Measurements from ENCODE around the gene MYOC. TPM values are rescaled to one million over a fixed set of nuclear protein-coding genes. Genes with fewer than 3 reads are reported as not detected.
"Not testable (repeated sequence)": the region's sequence is repeated elsewhere in the genome, so short reads cannot be mapped to it uniquely, and the experiment has no call there.

Gene MYOC
- not detected for total RNA-seq

DNA sequence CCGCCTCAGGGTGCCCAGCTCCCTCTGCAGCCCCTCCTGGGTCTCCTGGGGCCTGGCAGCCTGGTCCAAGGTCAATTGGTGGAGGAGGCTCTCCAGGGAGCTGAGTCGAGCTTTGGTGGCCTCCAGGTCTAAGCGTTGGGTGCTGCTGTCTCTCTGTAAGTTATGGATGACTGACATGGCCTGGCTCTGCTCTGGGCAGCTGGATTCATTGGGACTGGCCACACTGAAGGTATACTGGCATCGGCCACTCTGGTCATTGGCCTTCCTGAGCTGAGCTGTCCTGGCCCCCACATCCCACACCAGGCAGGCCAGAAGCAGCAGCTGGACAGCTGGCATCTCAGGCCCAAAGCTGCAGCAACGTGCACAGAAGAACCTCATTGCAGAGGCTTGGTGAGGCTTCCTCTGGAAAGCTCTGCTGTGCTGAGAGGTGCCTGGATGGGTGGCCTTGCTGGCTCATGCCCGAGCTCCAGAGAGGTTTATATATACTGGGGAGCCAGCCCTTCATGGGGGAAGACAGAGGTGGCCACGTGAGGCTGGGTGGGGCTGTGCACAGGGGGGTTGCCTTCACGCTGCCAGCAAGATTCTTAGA, at the start of gene MYOC:
MYOC (minus strand) TSS at position 455 of the 589 bp plus-strand sequence; CDS start at position 378, 77 bp downstream.
- Mint-ChIP-seq H3K27me3 (peaks cover 19% of the 10 kb centered on the region), H3K36me3 (ENCODE audit: low read depth) (no peaks in the 10 kb centered on the region), H3K4me3 (no peak within 1 kb of the TSS), H3K9me3 (no peaks in the 10 kb centered on the region), H3K4me1 (peaks cover 13% of the 10 kb centered on the region), H3K27ac (no peak within 1 kb of the TSS)
- ChIA-PET CTCF (interaction anchor here (0.9 kb wide), 2 partner anchors 30 to 270 kb away, joined by 3 read pairs; partner anchors contain the start of gene MYOCOS), POLR2A (no interaction called here)
- DNase-seq = no peak

- Mint-ChIP-seq H3K4me3 (no peak overlapping the region), H3K27ac (no peak overlapping the region), H3K9me3 (peaks cover 2% of the 10 kb centered on the region), H3K4me1 (no peaks in the 10 kb centered on the region), H3K27me3 (no peaks in the 10 kb centered on the region), H3K36me3 (ENCODE audit: low read depth) (peaks cover 13% of the 10 kb centered on the region)
- no peak for DNase-seq
- ChIA-PET POLR2A (no interaction called here), CTCF (no interaction called here)
Measured at GRCh38 chr1:171699531-171699930, 47.0 kb upstream of the MYOC start.

- H3K4me3 Mint-ChIP-seq; POLR2A ChIA-PET; CTCF ChIA-PET; H3K27me3 Mint-ChIP-seq; H3K9me3 Mint-ChIP-seq; H3K4me1 Mint-ChIP-seq; H3K36me3 Mint-ChIP-seq (ENCODE audit: low read depth); H3K27ac Mint-ChIP-seq; DNase-seq: not testable (repeated sequence)
Measured at GRCh38 chr1:171695772-171696171, 43.3 kb upstream of the MYOC start.

DNA sequence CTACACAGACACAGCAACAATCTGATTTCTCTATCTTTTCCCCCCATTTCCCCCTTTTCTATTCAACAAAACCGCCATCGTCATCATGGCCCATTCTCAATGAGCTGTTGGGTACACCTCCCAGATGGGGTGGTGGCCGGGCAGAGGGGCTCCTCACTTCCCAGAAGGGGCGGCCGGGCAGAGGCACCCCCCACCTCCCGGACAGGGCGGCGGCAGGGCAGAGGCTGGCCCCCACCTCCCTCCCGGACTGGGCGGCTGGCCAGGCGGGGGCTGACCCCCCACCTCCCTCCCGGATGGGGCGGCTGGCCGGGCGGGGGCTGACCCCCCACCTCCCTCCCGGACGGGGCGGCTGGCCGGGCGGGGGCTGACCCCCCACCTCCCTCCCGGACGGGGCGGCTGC, 41.1 kb upstream of the MYOC start:
- H3K36me3 Mint-ChIP-seq (ENCODE audit: low read depth); CTCF ChIA-PET; H3K9me3 Mint-ChIP-seq; POLR2A ChIA-PET; H3K4me1 Mint-ChIP-seq; H3K4me3 Mint-ChIP-seq; DNase-seq; H3K27ac Mint-ChIP-seq; H3K27me3 Mint-ChIP-seq: not testable (repeated sequence)

DNA sequence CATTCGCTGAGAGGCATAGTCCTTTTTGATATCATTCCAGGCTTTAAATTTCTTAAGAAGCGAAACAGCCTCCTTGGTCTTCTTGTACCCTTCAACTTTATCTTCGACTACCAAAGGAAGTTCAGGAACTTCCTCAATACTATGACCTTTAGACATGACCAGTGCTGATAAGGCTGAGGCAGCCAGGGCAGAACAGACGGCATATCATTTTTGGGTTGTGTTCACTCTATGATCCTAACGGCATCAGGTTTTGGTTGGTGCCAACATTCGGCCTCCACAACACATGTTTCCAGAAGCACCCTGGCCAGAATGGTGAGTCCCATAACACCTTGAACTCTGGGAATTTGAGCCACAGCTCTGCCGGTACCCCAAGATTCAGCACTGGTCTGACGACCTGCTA, 31.4 kb upstream of the MYOC start:
- no peaks in the 10 kb centered on the region for H3K36me3 Mint-ChIP-seq (ENCODE audit: low read depth)
- no peak for DNase-seq
- H3K9me3 Mint-ChIP-seq = no peaks in the 10 kb centered on the region
- H3K4me3 Mint-ChIP-seq = no peak overlapping the region
- ChIA-PET POLR2A (no interaction called here), CTCF (no interaction called here)
- H3K27ac Mint-ChIP-seq = no peak overlapping the region
- H3K4me1 Mint-ChIP-seq = no peaks in the 10 kb centered on the region
- peaks cover 4% of the 10 kb centered on the region for H3K27me3 Mint-ChIP-seq

DNA sequence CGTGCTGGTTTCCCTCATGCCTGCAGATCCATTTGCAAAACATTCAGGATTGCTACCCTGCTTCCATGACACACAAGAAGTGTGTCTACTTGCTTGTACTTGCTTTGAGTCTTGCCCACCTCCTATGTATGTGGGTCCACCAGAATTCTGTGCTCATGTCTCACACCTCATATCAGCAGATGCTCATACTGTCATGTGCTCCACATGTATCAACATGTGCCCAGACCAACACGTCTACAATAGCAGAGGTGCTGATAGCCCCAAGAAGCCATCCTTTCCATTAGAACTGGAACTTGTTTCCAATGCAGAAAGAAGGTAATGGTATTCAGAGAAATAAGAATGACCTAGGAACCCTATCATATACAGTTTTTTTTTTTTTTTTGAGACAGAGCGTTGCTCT, 27.9 kb upstream of the MYOC start:
- ChIA-PET POLR2A (no interaction called here), CTCF (interaction anchor here (0.6 kb wide), 1 partner anchor 27 kb away, joined by 3 read pairs; no protein-coding TSS in a partner anchor)
- H3K27ac Mint-ChIP-seq = no peak overlapping the region
- no peak overlapping the region for H3K4me3 Mint-ChIP-seq
- H3K9me3 Mint-ChIP-seq = no peaks in the 10 kb centered on the region
- no peaks in the 10 kb centered on the region for H3K36me3 Mint-ChIP-seq (ENCODE audit: low read depth)
- no peak for DNase-seq
- no peaks in the 10 kb centered on the region for H3K4me1 Mint-ChIP-seq
- H3K27me3 Mint-ChIP-seq = peaks cover 11% of the 10 kb centered on the region

DNA sequence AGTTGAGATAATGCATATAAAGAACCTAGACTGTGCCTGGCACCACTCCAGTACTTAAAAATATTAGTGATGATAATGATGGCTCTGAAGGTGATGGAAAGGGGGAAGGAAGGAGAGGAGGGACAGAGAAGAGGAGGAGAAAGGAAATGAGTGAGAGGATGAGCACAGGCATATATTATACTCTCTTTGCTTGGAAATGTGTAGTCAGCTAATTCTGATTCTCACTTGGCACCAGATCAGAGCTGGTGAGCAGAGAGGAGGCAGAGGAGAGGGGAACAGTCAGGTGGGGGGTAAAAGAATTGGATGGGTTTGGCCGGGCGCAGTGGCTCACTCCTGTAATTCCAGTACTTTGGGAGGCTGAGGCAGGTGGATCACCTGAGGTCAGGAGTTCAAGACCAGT, 24.3 kb upstream of the MYOC start:
- H3K27ac Mint-ChIP-seq = no peak overlapping the region
- no peaks in the 10 kb centered on the region for H3K4me1 Mint-ChIP-seq
- ChIA-PET CTCF (interaction anchor here (0.9 kb wide), 1 partner anchor 30 kb away, joined by 5 read pairs; no protein-coding TSS in a partner anchor), POLR2A (no interaction called here)
- peaks cover 20% of the 10 kb centered on the region for H3K27me3 Mint-ChIP-seq
- H3K4me3 Mint-ChIP-seq = no peak overlapping the region
- no peak for DNase-seq
- no peaks in the 10 kb centered on the region for H3K36me3 Mint-ChIP-seq (ENCODE audit: low read depth)
- H3K9me3 Mint-ChIP-seq = no peaks in the 10 kb centered on the region

DNA sequence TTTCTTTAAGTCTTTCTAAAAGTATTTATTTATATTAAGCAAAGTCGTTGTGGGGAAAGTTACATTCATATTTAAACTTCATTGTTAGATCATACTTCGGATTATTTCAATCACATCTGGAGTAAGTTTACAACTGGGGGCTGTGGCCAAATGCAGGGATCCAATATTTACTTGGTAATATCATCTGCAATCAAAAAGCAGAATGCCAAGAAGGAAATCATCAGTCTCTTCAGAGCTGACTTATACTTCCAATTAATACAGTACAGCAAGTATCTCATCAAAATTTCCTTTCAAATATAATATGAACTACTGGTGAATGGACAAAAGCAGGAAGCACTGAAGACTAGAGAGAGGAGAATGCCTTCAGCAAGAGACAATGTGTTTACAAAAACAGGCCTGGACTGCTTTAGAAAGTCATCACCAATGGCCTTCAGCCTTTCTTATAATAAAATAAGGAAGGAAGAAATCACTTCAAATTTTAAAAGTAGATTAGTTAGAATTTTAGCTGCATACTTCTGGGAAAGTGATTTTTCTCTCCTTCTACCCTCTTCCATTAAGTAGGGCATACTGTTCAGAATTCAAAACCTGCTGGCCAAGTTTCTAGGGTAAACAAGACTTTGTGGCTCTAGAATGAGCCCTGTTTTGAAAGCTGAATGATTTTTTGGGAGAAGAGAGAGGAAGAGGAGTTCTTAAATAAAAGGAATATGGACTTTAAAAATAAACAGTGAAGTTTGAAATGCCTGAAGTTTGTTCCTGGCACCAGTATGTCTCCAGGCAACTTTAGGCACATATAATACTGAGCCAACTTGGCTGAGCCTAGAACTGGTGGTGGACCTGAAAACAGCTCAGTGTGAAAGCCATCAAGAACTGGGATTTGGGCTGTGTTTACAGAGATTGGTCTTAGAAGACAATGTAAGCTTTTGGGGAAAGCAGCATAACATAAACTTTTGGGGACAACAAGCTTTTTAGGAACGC, 22.2 kb upstream of the MYOC start:
- POLR2A ChIA-PET = no interaction called here
- H3K4me1 Mint-ChIP-seq = no peaks in the 10 kb centered on the region
- H3K27me3 Mint-ChIP-seq = peaks cover 22% of the 10 kb centered on the region
- no peaks in the 10 kb centered on the region for H3K9me3 Mint-ChIP-seq
- no peak for DNase-seq
- H3K27ac Mint-ChIP-seq = no peak overlapping the region
- no peaks in the 10 kb centered on the region for H3K36me3 Mint-ChIP-seq (ENCODE audit: low read depth)
- CTCF ChIA-PET = interaction anchor here (1.7 kb wide), 1 partner anchor 30 kb away, joined by 3 read pairs; no protein-coding TSS in a partner anchor
- H3K4me3 Mint-ChIP-seq = no peak overlapping the region

DNA sequence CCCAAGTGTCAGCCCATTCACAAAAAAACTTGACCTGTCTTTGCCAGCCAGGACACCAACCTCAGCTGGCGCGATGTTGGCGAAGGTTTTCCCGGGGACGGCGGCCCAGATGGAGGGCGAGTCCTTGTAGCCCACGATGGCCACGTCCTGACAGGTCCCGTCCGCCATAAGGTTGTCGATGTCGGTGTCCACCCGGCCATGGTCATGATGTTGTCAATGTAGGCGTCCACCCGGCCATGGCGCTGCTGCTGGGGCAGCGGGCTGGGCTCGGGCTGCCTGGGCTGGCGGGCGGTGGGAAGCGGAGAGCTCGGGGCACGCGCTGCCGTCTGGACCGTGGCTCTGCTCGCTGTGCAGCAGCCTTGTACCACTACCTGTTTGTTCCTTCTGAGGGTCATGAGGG, 18.3 kb upstream of the MYOC start:
- no peaks in the 10 kb centered on the region for H3K4me1 Mint-ChIP-seq
- H3K27ac Mint-ChIP-seq = no peak overlapping the region
- H3K27me3 Mint-ChIP-seq = peaks cover 18% of the 10 kb centered on the region
- no peaks in the 10 kb centered on the region for H3K36me3 Mint-ChIP-seq (ENCODE audit: low read depth)
- DNase-seq = no peak
- no peak overlapping the region for H3K4me3 Mint-ChIP-seq
- CTCF ChIA-PET = no interaction called here
- POLR2A ChIA-PET = no interaction called here
- no peaks in the 10 kb centered on the region for H3K9me3 Mint-ChIP-seq

GRCh38 chr1:171668372-171668771, 15.9 kb upstream of the MYOC start:
- Mint-ChIP-seq H3K27ac (no peak overlapping the region), H3K4me1 (no peaks in the 10 kb centered on the region), H3K27me3 (peaks cover 10% of the 10 kb centered on the region), H3K4me3 (no peak overlapping the region), H3K36me3 (ENCODE audit: low read depth) (no peaks in the 10 kb centered on the region), H3K9me3 (no peaks in the 10 kb centered on the region)
- DNase-seq = no peak
- CTCF ChIA-PET = interaction anchor here (1.2 kb wide), 1 partner anchor 73 kb away, joined by 3 read pairs; no protein-coding TSS in a partner anchor
- POLR2A ChIA-PET = no interaction called here

DNA sequence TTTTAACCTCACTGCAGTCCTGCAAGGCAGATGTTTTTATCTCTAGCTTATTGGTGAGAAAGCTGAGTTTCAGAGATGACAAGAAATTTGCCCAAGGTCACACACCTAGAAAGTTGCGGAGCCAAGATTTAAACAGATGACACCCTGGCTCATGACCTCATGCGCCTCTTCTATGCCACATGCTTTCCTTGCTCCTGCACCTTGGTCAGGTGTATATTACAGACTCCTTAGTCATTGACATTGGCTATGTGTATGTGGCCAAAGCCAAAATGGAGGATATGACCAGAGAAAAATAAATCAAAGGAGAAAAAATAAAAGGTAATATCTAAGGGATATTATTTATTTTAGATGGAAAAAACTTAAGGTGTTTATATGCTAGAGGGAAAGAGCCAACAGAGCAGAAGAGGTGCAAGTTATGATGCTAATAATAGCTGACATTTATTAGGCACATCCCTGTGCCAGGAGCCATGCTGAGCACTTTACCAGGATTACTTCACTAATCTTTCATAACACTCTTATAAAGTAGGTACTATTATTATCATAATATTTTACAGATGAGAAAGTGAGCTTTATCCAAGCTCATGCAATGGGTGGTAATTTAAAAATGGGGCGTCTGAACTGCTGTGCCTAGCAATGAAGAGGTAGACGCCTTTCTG, 13.8 kb upstream of the MYOC start:
- POLR2A ChIA-PET = no interaction called here
- no peak overlapping the region for H3K4me3 Mint-ChIP-seq

DNA sequence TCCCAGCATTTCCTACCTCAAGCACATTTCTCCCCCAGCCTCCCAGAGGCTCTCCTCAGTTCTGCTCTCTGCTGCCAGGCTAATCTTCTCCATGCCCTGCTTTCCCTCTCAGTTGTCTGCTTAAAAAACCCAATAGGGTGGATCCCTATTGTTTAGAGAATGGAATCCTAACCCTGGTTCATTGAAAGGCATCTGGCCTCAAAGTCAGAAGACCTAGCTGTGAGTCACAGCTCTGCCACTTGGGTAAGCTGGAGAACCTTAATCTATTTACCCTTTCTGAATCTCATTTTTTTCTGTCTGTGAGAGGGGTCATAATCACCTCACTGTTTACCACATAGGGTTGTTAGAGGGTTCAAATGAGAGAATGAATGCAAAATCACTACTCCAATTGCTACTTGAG, 12.5 kb upstream of the MYOC start:
- Mint-ChIP-seq H3K27me3 (peaks cover 3% of the 10 kb centered on the region), H3K4me3 (no peak overlapping the region), H3K36me3 (ENCODE audit: low read depth) (no peaks in the 10 kb centered on the region), H3K9me3 (no peaks in the 10 kb centered on the region), H3K27ac (no peak overlapping the region), H3K4me1 (no peaks in the 10 kb centered on the region)
- ChIA-PET CTCF (no interaction called here), POLR2A (no interaction called here)
- no peak for DNase-seq

More for the DNA sequence above, 13.8 kb upstream of the MYOC start:
- DNase-seq = no peak
- Mint-ChIP-seq H3K4me1 (no peaks in the 10 kb centered on the region), H3K36me3 (ENCODE audit: low read depth) (no peaks in the 10 kb centered on the region), H3K9me3 (no peaks in the 10 kb centered on the region), H3K27me3 (peaks cover 3% of the 10 kb centered on the region), H3K27ac (no peak overlapping the region)
- CTCF ChIA-PET = no interaction called here

- no peak for DNase-seq
- Mint-ChIP-seq H3K27ac (no peak overlapping the region), H3K36me3 (ENCODE audit: low read depth) (no peaks in the 10 kb centered on the region), H3K27me3 (peaks cover 3% of the 10 kb centered on the region), H3K4me3 (no peak overlapping the region), H3K9me3 (no peaks in the 10 kb centered on the region), H3K4me1 (no peaks in the 10 kb centered on the region)
- ChIA-PET POLR2A (no interaction called here), CTCF (no interaction called here)
Measured at GRCh38 chr1:171663854-171664575, 11.5 kb upstream of the MYOC start.

Measured in activated CD4-positive, alpha-beta T cell treated with anti-CD3 and anti-CD28 coated beads, Interleukin-2, amount 10 ng/mL, durations not matched to agents 7 days and 5 days (primary cell).